SU-DHL-6 (cell line): ENCODE measurements around the gene CPVL.

Experiments used
- H2AFZ ChIP-seq: fragments of 200-600 bp; sonication (generic); 2 replicates; pipeline ENCODE4 v1.6.1; 2014; ENCODE audit warnings: low read depth, mild to moderate bottlenecking, moderate library complexity, mixed read lengths, antibody characterized with exemption, low read length; ENCODE audit not compliant: severe bottlenecking
- H3F3A ChIP-seq: fragments of 200-600 bp; shearing (Covaris generic); 2 replicates; pipeline ENCODE4 v1.6.0; 2016; ENCODE audit warnings: antibody characterized with exemption, mild to moderate bottlenecking; ENCODE audit not compliant: insufficient read depth
- H3K27ac ChIP-seq: fragments of 200-600 bp; sonication (generic); 2 replicates; pipeline ENCODE4 v1.5.1; 2016; ENCODE audit warnings: low read depth, mild to moderate bottlenecking, low read length, moderate library complexity, mixed read lengths
- H3K27me3 ChIP-seq: fragments of 200-600 bp; sonication (generic), shearing (Covaris generic); 2 replicates; pipeline ENCODE4 v1.6.0; 2014; ENCODE audit warnings: mild to moderate bottlenecking, low read length
- H3K36me3 ChIP-seq: fragments of 200-600 bp; sonication (generic); 2 replicates; pipeline ENCODE4 v1.6.1; 2014; ENCODE audit warnings: mild to moderate bottlenecking, low read length, mixed read lengths
- H3K4me2 ChIP-seq: fragments of 300-600, 200-600 bp; shearing (Covaris generic), sonication (generic); 2 replicates; pipeline ENCODE4 v1.6.0; 2014; ENCODE audit warnings: low read length, low read depth, mild to moderate bottlenecking; ENCODE audit not compliant: poor library complexity, severe bottlenecking
- H3K4me3 ChIP-seq: fragments of 200-600 bp; sonication (generic); 2 replicates; pipeline ENCODE4 v1.5.1; 2014; ENCODE audit warnings: antibody characterized with exemption, low read length, mild to moderate bottlenecking, mixed read lengths; ENCODE audit not compliant: insufficient read depth, poor library complexity, severe bottlenecking
- H3K79me2 ChIP-seq: fragments of 200-600 bp; sonication (generic); 2 replicates; pipeline ENCODE4 v1.6.1; 2014; ENCODE audit warnings: mild to moderate bottlenecking, low read length, moderate library complexity; ENCODE audit not compliant: insufficient read depth
- H3K9ac ChIP-seq: fragments of 200-600 bp; sonication (generic); 2 replicates; pipeline ENCODE4 v1.7.0; 2014; ENCODE audit warnings: mild to moderate bottlenecking, low read length
- H3K9me2 ChIP-seq: fragments of 200-600 bp; sonication (generic); replicated peaks from 2 replicates; pipeline ENCODE4 v1.6.1; 2014; ENCODE audit warnings: low read length; ENCODE audit not compliant: insufficient read depth
- H3K9me3 ChIP-seq: fragments of 200-600 bp; sonication (generic); 2 replicates; pipeline ENCODE4 v1.6.1; 2014; ENCODE audit warnings: low read length, mixed read lengths; ENCODE audit not compliant: insufficient read depth
- H4K20me1 ChIP-seq: fragments of 200-600 bp; sonication (generic); 2 replicates; pipeline ENCODE4 v1.6.1; 2014; ENCODE audit warnings: low read depth, mild to moderate bottlenecking, antibody characterized with exemption, low read length, moderate library complexity, mixed read lengths
- CTCF ChIP-seq: fragments of 200-600 bp; sonication (generic); IDR thresholded peaks from one replicate; pipeline ENCODE4 v1.5.1; 2017; ENCODE audit warnings: antibody characterized with exemption, mild to moderate bottlenecking, low read length, moderate library complexity; ENCODE audit not compliant: insufficient read depth, poor library complexity, severe bottlenecking
- EZH2phosphoT487 ChIP-seq: fragments of 200-600 bp; sonication (generic), shearing (Covaris generic); conservative IDR thresholded peaks from 2 replicates; pipeline ENCODE4 v1.6.1; 2018; ENCODE audit warnings: mild to moderate bottlenecking, antibody characterized with exemption, low read length, moderate library complexity, mixed read lengths

CPVL gene

DNA sequence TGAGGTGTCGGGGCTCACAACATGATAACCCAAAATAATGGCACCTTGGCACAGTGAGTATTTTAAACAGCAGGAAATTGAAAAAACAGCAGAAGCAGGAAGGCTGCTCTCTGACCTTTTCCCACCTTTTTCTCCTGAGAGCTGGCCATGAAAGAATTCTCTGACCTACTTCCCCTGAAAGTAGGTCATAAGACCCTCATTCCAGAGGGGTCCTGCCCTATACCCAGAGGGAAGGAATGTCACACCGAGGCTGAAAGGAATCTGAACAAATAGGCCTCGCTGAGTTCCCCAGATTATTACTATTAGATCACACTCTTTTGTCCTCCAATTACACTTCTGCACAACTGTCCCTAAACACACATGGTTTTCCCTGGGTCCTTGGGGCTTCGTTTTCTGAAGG lies 18.8 kb downstream of the CPVL start:
- no peak overlapping the region for H3K4me2 ChIP-seq
- no peaks in the 10 kb centered on the region for H3K79me2 ChIP-seq
- H3K27ac ChIP-seq = no peak overlapping the region
- no peak for TF ChIP-seq EZH2phosphoT487
- no peak for TF ChIP-seq CTCF
- no peak overlapping the region for H3K9ac ChIP-seq
- H3K27me3 ChIP-seq = 0 out of 2 replicates have a peak, but pooled peaks cover 3% of the 10 kb centered on the region
- no peaks in the 10 kb centered on the region for H3K9me2 ChIP-seq
- no peaks in the 10 kb centered on the region; the same call in 1 of the 2 replicates for H4K20me1 ChIP-seq
- no peaks in the 10 kb centered on the region for H3F3A ChIP-seq
- H3K4me3 ChIP-seq = no peak overlapping the region
- H3K9me3 ChIP-seq = no peaks in the 10 kb centered on the region
- no peaks in the 10 kb centered on the region for H3K36me3 ChIP-seq
- no peak overlapping the region for H2AFZ ChIP-seq

DNA sequence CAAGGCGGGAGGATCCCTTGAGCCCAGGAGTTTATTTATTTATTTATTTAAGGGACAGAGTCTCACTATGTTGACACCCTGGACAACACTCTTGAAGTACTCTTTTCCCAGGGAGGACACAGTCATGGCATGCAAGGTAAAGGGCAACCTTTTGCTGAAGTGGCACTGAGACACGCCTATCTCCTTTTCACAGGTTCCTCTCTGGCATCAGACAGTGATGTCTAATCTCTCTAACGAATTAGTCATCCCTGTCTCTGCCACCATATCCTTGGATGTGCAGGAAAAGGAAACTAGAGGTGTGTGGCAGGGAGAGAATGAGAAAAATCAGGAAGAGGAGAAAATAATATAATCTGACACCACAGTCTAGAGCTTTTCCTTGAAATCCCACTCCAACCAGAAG lies 19.5 kb downstream of the CPVL start:
- no peak for TF ChIP-seq CTCF
- H3K27me3 ChIP-seq = 0 out of 2 replicates have a peak, but pooled peaks cover 3% of the 10 kb centered on the region
- H3K9me3 ChIP-seq = no peaks in the 10 kb centered on the region
- H3K4me2 ChIP-seq = no peak overlapping the region
- no peak overlapping the region for H3K4me3 ChIP-seq
- no peaks in the 10 kb centered on the region for H3F3A ChIP-seq
- H3K9me2 ChIP-seq = no peaks in the 10 kb centered on the region
- no peaks in the 10 kb centered on the region for H3K36me3 ChIP-seq
- no peak overlapping the region for H2AFZ ChIP-seq
- H3K9ac ChIP-seq = no peak overlapping the region
- H3K79me2 ChIP-seq = no peaks in the 10 kb centered on the region
- H4K20me1 ChIP-seq = no peaks in the 10 kb centered on the region; the same call in 1 of the 2 replicates
- H3K27ac ChIP-seq = no peak overlapping the region

GRCh38 chr7:29123626-29124190 lies 22.6 kb downstream of the CPVL start:
- no peak overlapping the region for H2AFZ ChIP-seq

More at GRCh38 chr7:29123626-29124190, 22.6 kb downstream of the CPVL start:
- H3K9me2 ChIP-seq = no peaks in the 10 kb centered on the region
- H3F3A ChIP-seq = no peaks in the 10 kb centered on the region
- no peak overlapping the region for H3K4me2 ChIP-seq
- no peak overlapping the region for H3K4me3 ChIP-seq
- H3K79me2 ChIP-seq = no peaks in the 10 kb centered on the region
- TF ChIP-seq EZH2phosphoT487 (no peak), CTCF (no peak)
- H3K9ac ChIP-seq = no peak overlapping the region
- no peaks in the 10 kb centered on the region for H3K9me3 ChIP-seq
- H3K27me3 ChIP-seq = 0 out of 2 replicates have a peak, but pooled peaks cover 3% of the 10 kb centered on the region
- no peaks in the 10 kb centered on the region; the same call in 1 of the 2 replicates for H4K20me1 ChIP-seq
- H3K27ac ChIP-seq = no peak overlapping the region
- no peaks in the 10 kb centered on the region for H3K36me3 ChIP-seq
